Liver (tissue), 9 donors: Measurements from ENCODE around the gene EHF. TPM values are rescaled to one million over a fixed set of nuclear protein-coding genes. Genes with fewer than 3 reads are reported as not detected.

Experiments
- DNase-seq: peaks from one replicate; pipeline ENCODE4 v3.0.0-alpha.2; 2017; ENCODE audit warnings: low spot score
- H3K27ac ChIP-seq, 2 donors: one replicate each; pipeline ENCODE4 v1.7.0; 2013; ENCODE audit warnings: inconsistent platforms in 2 of 2, low read length in 2 of 2, control low read depth in 1 of 2, low read depth in 1 of 2, mild to moderate bottlenecking in 1 of 2
- H3K27me3 ChIP-seq, 4 donors: one replicate each; pipeline versions ENCODE4 v1.6.1 to v1.7.0; 2013; ENCODE audit warnings: low read length in 3 of 4, inconsistent platforms in 1 of 4, mild to moderate bottlenecking in 1 of 4, moderate library complexity in 1 of 4; ENCODE audit not compliant: control insufficient read depth in 4 of 4, insufficient read depth in 4 of 4
- H3K36me3 ChIP-seq, 4 donors: one replicate each; pipeline versions ENCODE4 v1.6.1 to v1.7.0; 2013; ENCODE audit warnings: low read length in 3 of 4, mild to moderate bottlenecking in 3 of 4, low read depth in 1 of 4, moderate library complexity in 1 of 4; ENCODE audit not compliant: control insufficient read depth in 4 of 4, insufficient read depth in 3 of 4
- H3K4me1 ChIP-seq, 4 donors: one replicate each; pipeline versions ENCODE4 v1.6.1 to v1.7.0; 2013; ENCODE audit warnings: low read length in 3 of 4, mild to moderate bottlenecking in 3 of 4, moderate library complexity in 1 of 4; ENCODE audit not compliant: control insufficient read depth in 4 of 4, insufficient read depth in 4 of 4
- H3K4me3 ChIP-seq, 3 donors: one replicate each; pipeline versions ENCODE4 v1.6.1 to v1.7.0; 2013; ENCODE audit warnings: low read length in 3 of 3, control low read depth in 1 of 3, low read depth in 1 of 3, mild to moderate bottlenecking in 1 of 3
- H3K9ac ChIP-seq, 2 donors: one replicate each; pipeline ENCODE4 v1.7.0; 2013; ENCODE audit warnings: low read length in 2 of 2, mild to moderate bottlenecking in 2 of 2, moderate library complexity in 2 of 2, control low read depth in 1 of 2, low read depth in 1 of 2
- H3K9me3 ChIP-seq, 4 donors: one replicate each; pipeline versions ENCODE4 v1.6.1 to v1.7.0; 2013; ENCODE audit warnings: low read length in 3 of 4; ENCODE audit not compliant: control insufficient read depth in 4 of 4
- CTCF ChIP-seq: fragments of 150-350 bp; IDR thresholded peaks from 2 replicates; pipeline ENCODE4 v1.5.1; 2017; ENCODE audit warnings: improper control_type of control experiment, low read depth, low read length; ENCODE audit not compliant: missing input control
- EGR1 ChIP-seq, 2 donors: IDR thresholded peaks; 2 replicates each; pipeline ENCODE4 v1.6.1; 2016 to 2018; ENCODE audit warnings: antibody characterized with exemption in 2 of 2, low read depth in 2 of 2
- FOXA1 ChIP-seq: IDR thresholded peaks from 2 replicates; pipeline ENCODE4 v1.6.1; 2016; ENCODE audit warnings: antibody characterized with exemption
- FOXA2 ChIP-seq: IDR thresholded peaks from 2 replicates; pipeline ENCODE4 v1.6.1; 2016; ENCODE audit warnings: antibody characterized with exemption
- GABPA ChIP-seq, 2 donors: IDR thresholded peaks in 1 of 2; conservative IDR thresholded peaks in 1 of 2; 2 replicates each; pipeline ENCODE4 v1.6.1; 2016; ENCODE audit warnings: antibody characterized with exemption in 2 of 2, mild to moderate bottlenecking in 1 of 2, moderate library complexity in 1 of 2
- HNF4A ChIP-seq, 2 donors: conservative IDR thresholded peaks; 2 replicates each; pipeline ENCODE4 v1.6.1; 2016; ENCODE audit warnings: antibody characterized with exemption in 2 of 2, mild to moderate bottlenecking in 2 of 2
- HNF4G ChIP-seq: IDR thresholded peaks from 2 replicates; pipeline ENCODE4 v1.6.1; 2016; ENCODE audit warnings: antibody characterized with exemption
- JUND ChIP-seq, 2 donors: IDR thresholded peaks; 2 replicates each; pipeline ENCODE4 v1.6.1; 2016; ENCODE audit warnings: antibody characterized with exemption in 2 of 2
- NR2F2 ChIP-seq: IDR thresholded peaks from 2 replicates; pipeline ENCODE4 v1.6.1; 2016; ENCODE audit warnings: antibody characterized with exemption
- RAD21 ChIP-seq, 2 donors: IDR thresholded peaks; 2 replicates each; pipeline ENCODE4 v1.6.1; 2016; ENCODE audit warnings: antibody characterized with exemption in 2 of 2, mild to moderate bottlenecking in 2 of 2
- RXRA ChIP-seq, 2 donors: IDR thresholded peaks; 2 replicates each; pipeline ENCODE4 v1.6.1; 2017 to 2018; ENCODE audit warnings: antibody characterized with exemption in 2 of 2, mild to moderate bottlenecking in 1 of 2
- SP1 ChIP-seq: IDR thresholded peaks from 2 replicates; pipeline ENCODE4 v1.6.1; 2018; ENCODE audit warnings: antibody characterized with exemption, mild to moderate bottlenecking
- TAF1 ChIP-seq: conservative IDR thresholded peaks from 2 replicates; pipeline ENCODE4 v1.6.1; 2016; ENCODE audit warnings: antibody characterized with exemption, mild to moderate bottlenecking
- YY1 ChIP-seq: IDR thresholded peaks from 2 replicates; pipeline ENCODE4 v1.6.1; 2016; ENCODE audit warnings: antibody characterized with exemption, mild to moderate bottlenecking
- WGBS: extraction: QIAGEN DNeasy Blood & Tissue Kit; methylation state at CpG from one replicate; pipeline ENCODE4 v1.1.7; 2013; 5-methylcytosine and 5-hydroxymethylcytosine counted together
- polyA plus RNA-seq, 2 donors: library from polyadenylated mRNA; stranded (reverse) in 1 of 2; unstranded in 1 of 2; fragments of 200-250 nt in 1 of 2; fragments of >200 nt in 1 of 2; fragmentation: Nextera tagmentation in 1 of 2; extraction: Ambion mirVana in 1 of 2; gene quantifications; one replicate each; pipeline versions ENCODE4 v1.2.1 to v1.2.3, GENCODE V29; 2013 to 2015
- total RNA-seq, 2 donors: library from RNA; depleted of rRNA; stranded (reverse); fragments of >200 nt; gene quantifications; one replicate each; pipeline ENCODE4 v1.2.3, GENCODE V29; 2014
- TF ChIP-seq, protein P1 (sequence below): IDR thresholded peaks from 2 replicates; pipeline ENCODE4 v1.6.1; 2016; ENCODE audit warnings: antibody characterized with exemption, mild to moderate bottlenecking
- TF ChIP-seq, protein P2 (sequence below): IDR thresholded peaks from 2 replicates; pipeline ENCODE4 v1.6.1; 2016; ENCODE audit warnings: antibody characterized with exemption
- TF ChIP-seq, protein P3 (sequence below): IDR thresholded peaks from 2 replicates; pipeline ENCODE4 v1.6.1; 2016; ENCODE audit warnings: antibody characterized with exemption
- TF ChIP-seq, protein P4 (sequence below): IDR thresholded peaks from 2 replicates; pipeline ENCODE4 v1.6.1; 2016; ENCODE audit warnings: antibody characterized with exemption
- donor health status: healthy.
- donor health status: healthy.
- donor health status: healthy.
- donor health status: healthy.
- donor health status: healthy.

The EHF gene
- total and polyA plus RNA-seq, 4 donors, result 0.85 to 5.9 (median 2.6) TPM

GRCh38 chr11:34653851-34654482 is 33.1 kb downstream of the EHF start (continued):
- TF ChIP-seq GABPA (IDR thresholded peaks at IDR 0.05 in 1 of 2, conservative IDR thresholded peaks at IDR 0.05 in 1 of 2) (no peak), JUND (IDR thresholded peaks at IDR 0.05) (peak; percentile 59 to 66), HNF4G (peak; percentile 54), NR2F2 (peak; percentile 24), YY1 (peak; percentile 76), RAD21 (IDR thresholded peaks at IDR 0.05) (peak; percentile 62 to 67)
- TF ChIP-seq, protein P1, sequence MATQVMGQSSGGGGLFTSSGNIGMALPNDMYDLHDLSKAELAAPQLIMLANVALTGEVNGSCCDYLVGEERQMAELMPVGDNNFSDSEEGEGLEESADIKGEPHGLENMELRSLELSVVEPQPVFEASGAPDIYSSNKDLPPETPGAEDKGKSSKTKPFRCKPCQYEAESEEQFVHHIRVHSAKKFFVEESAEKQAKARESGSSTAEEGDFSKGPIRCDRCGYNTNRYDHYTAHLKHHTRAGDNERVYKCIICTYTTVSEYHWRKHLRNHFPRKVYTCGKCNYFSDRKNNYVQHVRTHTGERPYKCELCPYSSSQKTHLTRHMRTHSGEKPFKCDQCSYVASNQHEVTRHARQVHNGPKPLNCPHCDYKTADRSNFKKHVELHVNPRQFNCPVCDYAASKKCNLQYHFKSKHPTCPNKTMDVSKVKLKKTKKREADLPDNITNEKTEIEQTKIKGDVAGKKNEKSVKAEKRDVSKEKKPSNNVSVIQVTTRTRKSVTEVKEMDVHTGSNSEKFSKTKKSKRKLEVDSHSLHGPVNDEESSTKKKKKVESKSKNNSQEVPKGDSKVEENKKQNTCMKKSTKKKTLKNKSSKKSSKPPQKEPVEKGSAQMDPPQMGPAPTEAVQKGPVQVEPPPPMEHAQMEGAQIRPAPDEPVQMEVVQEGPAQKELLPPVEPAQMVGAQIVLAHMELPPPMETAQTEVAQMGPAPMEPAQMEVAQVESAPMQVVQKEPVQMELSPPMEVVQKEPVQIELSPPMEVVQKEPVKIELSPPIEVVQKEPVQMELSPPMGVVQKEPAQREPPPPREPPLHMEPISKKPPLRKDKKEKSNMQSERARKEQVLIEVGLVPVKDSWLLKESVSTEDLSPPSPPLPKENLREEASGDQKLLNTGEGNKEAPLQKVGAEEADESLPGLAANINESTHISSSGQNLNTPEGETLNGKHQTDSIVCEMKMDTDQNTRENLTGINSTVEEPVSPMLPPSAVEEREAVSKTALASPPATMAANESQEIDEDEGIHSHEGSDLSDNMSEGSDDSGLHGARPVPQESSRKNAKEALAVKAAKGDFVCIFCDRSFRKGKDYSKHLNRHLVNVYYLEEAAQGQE, result peak; percentile 58

GRCh38 chr11:34654483-34655334 is 33.8 kb downstream of the EHF start:
- TF ChIP-seq NR2F2 (peak; percentile 31), EGR1 (IDR thresholded peaks at IDR 0.05; ENCODE audit: low read depth in 2 of 2) (peak in 1 of 2 donors; percentile 55), CTCF (no peak), RXRA (IDR thresholded peaks at IDR 0.05) (peak; percentile 58 to 90), RAD21 (IDR thresholded peaks at IDR 0.05) (peak; percentile 53 to 70), JUND (IDR thresholded peaks at IDR 0.05) (peak; percentile 32 to 67), GABPA (IDR thresholded peaks at IDR 0.05 in 1 of 2, conservative IDR thresholded peaks at IDR 0.05 in 1 of 2) (peak in 1 of 2 donors; percentile 26), SP1 (peak; percentile 89), FOXA2 (peak; percentile 74), TAF1 (peak; percentile 58), FOXA1 (peak; percentile 79), HNF4G (peak; percentile 19), HNF4A (conservative IDR thresholded peaks at IDR 0.05) (peak; percentile 70 to 86), YY1 (peak; percentile 72)
- TF ChIP-seq, protein P2, sequence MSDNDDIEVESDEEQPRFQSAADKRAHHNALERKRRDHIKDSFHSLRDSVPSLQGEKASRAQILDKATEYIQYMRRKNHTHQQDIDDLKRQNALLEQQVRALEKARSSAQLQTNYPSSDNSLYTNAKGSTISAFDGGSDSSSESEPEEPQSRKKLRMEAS, result peak; percentile 88
- TF ChIP-seq, protein P1, result peak; percentile 47
- TF ChIP-seq, protein P3, sequence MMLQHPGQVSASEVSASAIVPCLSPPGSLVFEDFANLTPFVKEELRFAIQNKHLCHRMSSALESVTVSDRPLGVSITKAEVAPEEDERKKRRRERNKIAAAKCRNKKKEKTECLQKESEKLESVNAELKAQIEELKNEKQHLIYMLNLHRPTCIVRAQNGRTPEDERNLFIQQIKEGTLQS, result peak; percentile 69
- TF ChIP-seq, protein P4, sequence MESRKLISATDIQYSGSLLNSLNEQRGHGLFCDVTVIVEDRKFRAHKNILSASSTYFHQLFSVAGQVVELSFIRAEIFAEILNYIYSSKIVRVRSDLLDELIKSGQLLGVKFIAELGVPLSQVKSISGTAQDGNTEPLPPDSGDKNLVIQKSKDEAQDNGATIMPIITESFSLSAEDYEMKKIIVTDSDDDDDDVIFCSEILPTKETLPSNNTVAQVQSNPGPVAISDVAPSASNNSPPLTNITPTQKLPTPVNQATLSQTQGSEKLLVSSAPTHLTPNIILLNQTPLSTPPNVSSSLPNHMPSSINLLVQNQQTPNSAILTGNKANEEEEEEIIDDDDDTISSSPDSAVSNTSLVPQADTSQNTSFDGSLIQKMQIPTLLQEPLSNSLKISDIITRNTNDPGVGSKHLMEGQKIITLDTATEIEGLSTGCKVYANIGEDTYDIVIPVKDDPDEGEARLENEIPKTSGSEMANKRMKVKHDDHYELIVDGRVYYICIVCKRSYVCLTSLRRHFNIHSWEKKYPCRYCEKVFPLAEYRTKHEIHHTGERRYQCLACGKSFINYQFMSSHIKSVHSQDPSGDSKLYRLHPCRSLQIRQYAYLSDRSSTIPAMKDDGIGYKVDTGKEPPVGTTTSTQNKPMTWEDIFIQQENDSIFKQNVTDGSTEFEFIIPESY, result peak; percentile 85
- Histone ChIP-seq H3K4me1 (peaks cover 2 to 24% (median 17%) of the 10 kb centered on the region in 4 donors), H3K9ac (no peak overlapping the region), H3K27me3 (no peaks in the 10 kb centered on the region), H3K36me3 (no peaks in the 10 kb centered on the region), H3K9me3 (no peaks in the 10 kb centered on the region), H3K4me3 (no peak overlapping the region), H3K27ac (peak overlapping the region; percentile 81 to 92)
- DNase-seq, result peak; percentile 67
- WGBS, result 32% methylated on average over 9 of the region's 9 CpGs
